HepG2 (cell line): ENCODE measurements around the gene CCM2. TPM values are rescaled to one million over a fixed set of nuclear protein-coding genes. Genes with fewer than 3 reads are reported as not detected.

Source experiments
- ATAC-seq: fragments of 200-7000 bp; cut with Tn5 transposase; 3 replicates; pipeline ENCODE4 v1.9.1; 2020; ENCODE audit warnings: mild to moderate bottlenecking, moderate library complexity
- BruUV-seq: library from RNA; stranded (reverse); fragments of 400-500 nt; replicated peaks from 2 replicates; lab custom pipeline; 2021; lab: Mats Ljungman, UMichigan
- CTCF ChIA-PET: fragments of 300-600 bp; formaldehyde crosslinking; extraction: SDS; loops from one replicate; lab custom pipeline; 2021; ENCODE audit warnings: low total read pairs, inconsistent platforms, low intra/inter-chr PET ratio; lab: Yijun Ruan, JAX
- POLR2A ChIA-PET: fragments of 350-600 bp; sonication (Branson Sonifier 250); formaldehyde crosslinking; loops from one replicate; lab custom pipeline; 2020; ENCODE audit warnings: antibody characterized with exemption, inconsistent platforms; lab: Yijun Ruan, JAX
- DNase-seq: peaks from one replicate; pipeline ENCODE4 v3.0.0-alpha.2; 2015; ENCODE audit warnings: low spot score
- FAIRE-seq: peaks from 3 replicates; lab custom pipeline; 2011; peaks lifted over from hg19 to GRCh38; lab: Jason Lieb, UNC
- H2AFZ ChIP-seq: one replicate; pipeline ENCODE4 v1.6.1; 2011; ENCODE audit warnings: low read length, inconsistent platforms
- H3K27ac ChIP-seq: fragments of 300-600 bp; 3 replicates; pipeline ENCODE4 v1.8.0; 2011; ENCODE audit warnings: mixed run types, mild to moderate bottlenecking, mixed read lengths, low read length, inconsistent platforms; ENCODE audit not compliant: insufficient read depth; ENCODE audit errors: extremely low read length
- H3K27me3 ChIP-seq, 2 experiments: fragments of 200-600 bp in 1 of 2; 2 replicates in 1 of 2; 3 replicates in 1 of 2; pipeline versions ENCODE4 v1.6.0 to v1.8.0; 2011; ENCODE audit warnings: low read length in 2 of 2, mild to moderate bottlenecking in 2 of 2, moderate library complexity in 2 of 2, inconsistent platforms in 1 of 2; ENCODE audit not compliant: insufficient read depth in 2 of 2, control insufficient read depth in 1 of 2
- H3K36me3 ChIP-seq, 2 experiments: fragments of 200-600 bp in 1 of 2; replicated peaks in 1 of 2; 2 replicates in 1 of 2; 3 replicates in 1 of 2; pipeline versions ENCODE4 v1.5.1 to v1.8.0; 2011; ENCODE audit warnings: low read length in 2 of 2, inconsistent platforms in 1 of 2; ENCODE audit not compliant: insufficient read depth in 2 of 2, control insufficient read depth in 1 of 2
- H3K4me1 ChIP-seq: 2 replicates; pipeline ENCODE4 v1.5.1; 2012; ENCODE audit warnings: low read length, inconsistent platforms; ENCODE audit not compliant: insufficient read depth
- H3K4me2 ChIP-seq: 2 replicates; pipeline ENCODE4 v1.6.0; 2011; ENCODE audit warnings: low read depth, low read length, inconsistent platforms
- H3K4me3 ChIP-seq, 3 experiments: fragments of 200-600 bp in 1 of 3; sonication (generic), shearing (Covaris generic) in 1 of 3; replicated peaks in 1 of 3; 2 replicates each; pipeline ENCODE4 v1.5.1; 2011 to 2016; ENCODE audit warnings: low read length in 3 of 3, inconsistent platforms in 2 of 3, low read depth in 2 of 3, mild to moderate bottlenecking in 2 of 3, control low read depth in 1 of 3, mixed read lengths in 1 of 3; ENCODE audit not compliant: insufficient read depth in 1 of 3
- H3K79me2 ChIP-seq: one replicate; pipeline ENCODE4 v1.6.1; 2011; ENCODE audit warnings: low read length, inconsistent platforms; ENCODE audit not compliant: insufficient read depth
- H3K9ac ChIP-seq: 2 replicates; pipeline ENCODE4 v1.6.0; 2011; ENCODE audit warnings: mild to moderate bottlenecking, low read depth, low read length, inconsistent platforms; ENCODE audit not compliant: insufficient read depth
- H3K9me3 ChIP-seq: 2 replicates; pipeline ENCODE4 v1.5.1; 2012; ENCODE audit warnings: mild to moderate bottlenecking, low read length
- H4K20me1 ChIP-seq: 2 replicates; pipeline ENCODE4 v1.6.0; 2011; ENCODE audit warnings: inconsistent platforms, mild to moderate bottlenecking, low read length, moderate library complexity; ENCODE audit not compliant: insufficient read depth
- MLLT10 ChIP-seq: sonication (generic); formaldehyde crosslinking; IDR thresholded peaks from 2 replicates; pipeline ENCODE4 v1.4.0; 2020; ENCODE audit warnings: missing genetic modification reagents
- PRPF4 ChIP-seq: fragments of 200-400 bp; formaldehyde crosslinking; IDR thresholded peaks from 2 replicates; pipeline ENCODE4 v1.6.1; 2016; ENCODE audit warnings: low read length, low read depth; ENCODE audit not compliant: poor library complexity, severe bottlenecking
- TCF7L2 ChIP-seq: IDR thresholded peaks from 2 replicates; pipeline ENCODE4 v1.6.1; 2011; ENCODE audit warnings: mild to moderate bottlenecking, low read depth, low read length, moderate library complexity
- ZBTB7B ChIP-seq: sonication (generic); formaldehyde crosslinking; IDR thresholded peaks from 2 replicates; pipeline ENCODE4 v1.4.0; 2020; ENCODE audit warnings: missing genetic modification reagents
- ZNF674 ChIP-seq: sonication (generic); formaldehyde crosslinking; IDR thresholded peaks from 2 replicates; pipeline ENCODE4 v1.5.0; 2020; ENCODE audit warnings: low read depth, mild to moderate bottlenecking, missing genetic modification reagents
- WGBS: methylation state at CpG from one replicate; pipeline ENCODE4 v1.1.6; 2017; ENCODE audit warnings: low lambda C conversion rate; 5-methylcytosine and 5-hydroxymethylcytosine counted together
- in situ Hi-C: cut with HindIII; loops from 2 replicates; pipeline ENCODE4 v1.10.0; 2017; ENCODE audit warnings: low pct_unique_long_range_greater_than_20kb; ENCODE audit not compliant: extremely low pct_ligation_motif_present
- intact Hi-C: fragments of 100-400 bp; cut with micrococcal nuclease; formaldehyde crosslinking; loops from one replicate; pipeline ENCODE4 v1.10.0; 2022; ENCODE audit not compliant: unreplicated experiment
- polyA plus RNA-seq, 8 experiments: library from polyadenylated mRNA; depleted of rRNA in 3 of 8; stranded (reverse) in 7 of 8; unstranded in 1 of 8; fragments of >200 nt; fragmentation: Illumina TruSeq in 4 of 8; extraction: Trizol in 4 of 8; gene quantifications; 2 replicates each; pipeline versions ENCODE4 v1.2.1 to v1.2.3, GENCODE V29; 2011 to 2016; ENCODE audit warnings: low read depth in 4 of 8, missing spikeins in 1 of 8, mixed read lengths in 1 of 8; ENCODE audit not compliant: insufficient read depth in 1 of 8
- total RNA-seq, 5 experiments: library from RNA; depleted of rRNA; stranded (reverse); fragments of >200 nt; fragmentation: Illumina TruSeq; extraction: Trizol; gene quantifications; 2 replicates each; pipeline ENCODE4 v1.2.3, GENCODE V29; 2016; ENCODE audit warnings: low read depth in 1 of 5
- TF ChIP-seq, protein P1 (sequence below): IDR thresholded peaks from 2 replicates; pipeline ENCODE4 v1.6.1; 2016; ENCODE audit warnings: low read depth, missing genetic modification reagents, missing compliant biosample characterization

CCM2 gene
- total and polyA plus RNA-seq, 2 of the 13 experiments (the other 11 are each of a cell fraction or from before 2014, with no cell fraction given): 13.7 to 15.8 TPM

DNA sequence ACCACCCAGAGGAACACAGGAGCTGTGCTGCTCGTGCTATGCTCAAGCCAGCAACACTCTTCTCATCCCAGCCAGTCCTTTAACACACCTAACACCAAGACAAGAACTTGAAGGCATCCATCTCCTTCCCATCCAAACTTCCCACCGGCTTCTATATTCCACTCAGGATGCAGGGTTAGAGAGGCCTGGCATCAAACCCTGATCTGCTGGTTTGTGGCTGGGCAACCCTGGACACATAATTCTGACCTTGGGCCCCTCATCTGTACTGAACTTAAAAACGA, 15.6 kb upstream of the CCM2 start:
- intact Hi-C loops: no loop called here
- H3K4me2 ChIP-seq: no peak overlapping the region

More for the DNA sequence above, 15.6 kb upstream of the CCM2 start:
- no peak overlapping the region for H3K27ac ChIP-seq
- no peaks in the 10 kb centered on the region for H3K9me3 ChIP-seq
- DNase-seq (no peak), ATAC-seq (no peak), FAIRE-seq (no peak)
- no peaks in the 10 kb centered on the region for H3K79me2 ChIP-seq
- no peaks in the 10 kb centered on the region for H3K27me3 ChIP-seq
- peaks cover 10% of the 10 kb centered on the region for H3K4me1 ChIP-seq
- no peak overlapping the region for H2AFZ ChIP-seq
- no peaks in the 10 kb centered on the region for H4K20me1 ChIP-seq
- 28% methylated on average over 3 of the region's 3 CpGs for WGBS
- no peak for TF ChIP-seq TCF7L2
- no peak for TF ChIP-seq MLLT10 (CRISPR knock-in tag)
- TF ChIP-seq ZBTB7B (CRISPR knock-in tag): no peak
- TF ChIP-seq PRPF4: no peak
- no peak for TF ChIP-seq ZNF674 (CRISPR knock-in tag)
- TF ChIP-seq, protein P1, sequence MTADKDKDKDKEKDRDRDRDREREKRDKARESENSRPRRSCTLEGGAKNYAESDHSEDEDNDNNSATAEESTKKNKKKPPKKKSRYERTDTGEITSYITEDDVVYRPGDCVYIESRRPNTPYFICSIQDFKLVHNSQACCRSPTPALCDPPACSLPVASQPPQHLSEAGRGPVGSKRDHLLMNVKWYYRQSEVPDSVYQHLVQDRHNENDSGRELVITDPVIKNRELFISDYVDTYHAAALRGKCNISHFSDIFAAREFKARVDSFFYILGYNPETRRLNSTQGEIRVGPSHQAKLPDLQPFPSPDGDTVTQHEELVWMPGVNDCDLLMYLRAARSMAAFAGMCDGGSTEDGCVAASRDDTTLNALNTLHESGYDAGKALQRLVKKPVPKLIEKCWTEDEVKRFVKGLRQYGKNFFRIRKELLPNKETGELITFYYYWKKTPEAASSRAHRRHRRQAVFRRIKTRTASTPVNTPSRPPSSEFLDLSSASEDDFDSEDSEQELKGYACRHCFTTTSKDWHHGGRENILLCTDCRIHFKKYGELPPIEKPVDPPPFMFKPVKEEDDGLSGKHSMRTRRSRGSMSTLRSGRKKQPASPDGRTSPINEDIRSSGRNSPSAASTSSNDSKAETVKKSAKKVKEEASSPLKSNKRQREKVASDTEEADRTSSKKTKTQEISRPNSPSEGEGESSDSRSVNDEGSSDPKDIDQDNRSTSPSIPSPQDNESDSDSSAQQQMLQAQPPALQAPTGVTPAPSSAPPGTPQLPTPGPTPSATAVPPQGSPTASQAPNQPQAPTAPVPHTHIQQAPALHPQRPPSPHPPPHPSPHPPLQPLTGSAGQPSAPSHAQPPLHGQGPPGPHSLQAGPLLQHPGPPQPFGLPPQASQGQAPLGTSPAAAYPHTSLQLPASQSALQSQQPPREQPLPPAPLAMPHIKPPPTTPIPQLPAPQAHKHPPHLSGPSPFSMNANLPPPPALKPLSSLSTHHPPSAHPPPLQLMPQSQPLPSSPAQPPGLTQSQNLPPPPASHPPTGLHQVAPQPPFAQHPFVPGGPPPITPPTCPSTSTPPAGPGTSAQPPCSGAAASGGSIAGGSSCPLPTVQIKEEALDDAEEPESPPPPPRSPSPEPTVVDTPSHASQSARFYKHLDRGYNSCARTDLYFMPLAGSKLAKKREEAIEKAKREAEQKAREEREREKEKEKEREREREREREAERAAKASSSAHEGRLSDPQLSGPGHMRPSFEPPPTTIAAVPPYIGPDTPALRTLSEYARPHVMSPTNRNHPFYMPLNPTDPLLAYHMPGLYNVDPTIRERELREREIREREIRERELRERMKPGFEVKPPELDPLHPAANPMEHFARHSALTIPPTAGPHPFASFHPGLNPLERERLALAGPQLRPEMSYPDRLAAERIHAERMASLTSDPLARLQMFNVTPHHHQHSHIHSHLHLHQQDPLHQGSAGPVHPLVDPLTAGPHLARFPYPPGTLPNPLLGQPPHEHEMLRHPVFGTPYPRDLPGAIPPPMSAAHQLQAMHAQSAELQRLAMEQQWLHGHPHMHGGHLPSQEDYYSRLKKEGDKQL: no peak
- in situ Hi-C loops: no loop called here
- no TSS peak for BruUV-seq
- POLR2A ChIA-PET: no interaction called here
- no peak overlapping the region for H3K9ac ChIP-seq
- H3K36me3 ChIP-seq: no peaks in the 10 kb centered on the region
- CTCF ChIA-PET: no interaction called here
- H3K4me3 ChIP-seq: no peak overlapping the region
